GM21447 (cell line): ENCODE measurements around the gene GFI1B.
"Not testable (repeated sequence)": the region's sequence is repeated elsewhere in the genome, so short reads cannot be mapped to it uniquely, and the experiment has no call there.

Experiments used
- ATAC-seq: cut with Tn5 transposase; IDR thresholded peaks from one replicate; pipeline ENCODE4 v1.9.1; 2021; ENCODE audit not compliant: unreplicated experiment

Gene GFI1B

DNA sequence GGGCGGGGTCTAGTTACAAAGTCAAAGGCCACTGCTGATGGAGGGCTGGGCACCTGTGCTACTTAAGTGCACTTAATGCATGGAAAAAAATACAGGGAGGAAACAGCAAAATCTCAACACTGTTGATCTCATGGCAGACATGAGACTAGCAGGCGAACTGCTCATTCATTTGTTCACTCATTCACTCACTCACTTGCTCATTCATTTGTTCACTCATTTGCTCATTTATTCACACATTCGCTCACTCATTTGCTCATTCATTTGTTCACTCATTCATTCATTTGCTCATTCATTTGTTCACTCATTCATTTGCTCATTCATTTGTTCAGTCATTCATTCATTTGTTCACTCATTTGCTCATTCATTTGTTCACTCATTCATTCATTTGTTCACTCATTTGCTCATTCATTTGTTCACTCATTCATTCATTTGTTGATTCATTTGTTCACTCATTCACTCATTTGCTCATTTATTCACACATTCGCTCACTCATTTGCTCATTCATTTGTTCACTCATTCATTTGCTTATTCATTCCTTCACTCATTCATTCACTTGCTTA lies 11.6 kb downstream of the GFI1B start:
- ATAC-seq: not testable (repeated sequence)

- ATAC-seq: no peak
These were observed 12.3 kb downstream of the GFI1B start for GRCh38 chr9:132990781-132991180.

GRCh38 chr9:132991351-132992300 lies 13.1 kb downstream of the GFI1B start:
- no peak for ATAC-seq

GRCh38 chr9:132993511-132993939 lies 15.0 kb downstream of the GFI1B start:
- ATAC-seq: no peak

GRCh38 chr9:132994410-132995120 lies 16.1 kb downstream of the GFI1B start:
- ATAC-seq: peak; percentile 71

DNA sequence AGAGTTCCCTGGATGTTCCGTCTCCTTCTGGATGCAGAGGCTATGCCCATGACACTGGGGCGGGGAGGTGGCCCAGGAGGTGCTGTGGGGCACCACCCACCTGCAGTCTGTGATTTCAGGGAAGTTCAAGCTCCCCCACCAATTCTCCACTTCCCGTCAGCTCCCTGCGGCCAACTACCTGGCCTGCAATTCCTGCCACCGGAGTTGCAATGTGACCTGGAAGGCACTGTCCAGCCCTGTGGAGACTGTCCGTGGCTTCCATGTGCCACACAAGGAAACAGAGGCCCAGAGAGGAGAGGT lies 16.6 kb downstream of the GFI1B start:
- ATAC-seq: no peak

DNA sequence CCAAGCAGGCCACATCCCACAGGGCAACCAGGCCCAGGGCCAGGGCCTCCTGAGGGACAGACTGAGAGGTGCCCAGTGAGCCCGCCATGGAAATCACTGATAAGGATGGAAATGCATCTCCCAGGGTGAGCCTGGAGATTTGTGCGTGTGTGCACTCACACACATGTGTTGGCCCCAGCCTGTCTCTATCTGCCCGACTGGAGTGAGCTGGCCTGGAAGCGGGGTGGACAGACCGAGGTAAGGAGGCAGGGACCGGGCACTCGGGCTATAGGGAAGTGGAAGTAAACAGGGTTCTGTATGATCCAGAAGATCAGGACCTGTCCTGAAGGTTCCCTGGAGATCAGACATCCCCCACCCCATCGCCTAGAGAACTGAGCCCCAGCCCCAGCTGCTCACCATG lies 17.4 kb downstream of the GFI1B start:
- no peak for ATAC-seq

DNA sequence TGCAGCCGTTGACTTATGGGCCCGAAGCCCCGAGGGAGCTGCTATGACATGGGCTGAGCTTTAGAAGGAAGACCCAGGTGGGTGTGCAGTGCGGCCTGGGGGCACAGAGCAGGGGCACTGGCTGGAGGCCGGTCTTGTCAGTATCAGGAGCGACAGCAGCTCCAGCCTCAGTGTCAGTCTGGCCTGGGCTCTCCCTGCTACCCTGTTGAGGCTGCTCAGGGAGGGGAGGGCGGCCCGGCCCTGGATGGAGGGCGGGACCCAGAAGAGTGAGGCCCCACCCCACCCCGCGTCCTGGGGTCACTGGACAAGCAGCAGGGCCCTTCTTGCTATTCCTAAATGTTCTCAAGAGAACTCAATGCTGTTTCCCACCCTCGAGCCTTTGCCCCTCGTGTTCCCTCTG lies 18.0 kb downstream of the GFI1B start:
- no peak for ATAC-seq

- no peak for ATAC-seq
These were observed 19.1 kb downstream of the GFI1B start for GRCh38 chr9:132997591-132997990.

- not testable (repeated sequence) for ATAC-seq
These were observed 19.7 kb downstream of the GFI1B start for GRCh38 chr9:132998221-132998620.

- no peak for ATAC-seq
These were observed 20.5 kb downstream of the GFI1B start for GRCh38 chr9:132998831-132999635.

- no peak for ATAC-seq
These were observed 23.9 kb downstream of the GFI1B start for GRCh38 chr9:133002147-133003070.

GRCh38 chr9:133003071-133003461 lies 24.6 kb downstream of the GFI1B start:
- ATAC-seq: no peak

DNA sequence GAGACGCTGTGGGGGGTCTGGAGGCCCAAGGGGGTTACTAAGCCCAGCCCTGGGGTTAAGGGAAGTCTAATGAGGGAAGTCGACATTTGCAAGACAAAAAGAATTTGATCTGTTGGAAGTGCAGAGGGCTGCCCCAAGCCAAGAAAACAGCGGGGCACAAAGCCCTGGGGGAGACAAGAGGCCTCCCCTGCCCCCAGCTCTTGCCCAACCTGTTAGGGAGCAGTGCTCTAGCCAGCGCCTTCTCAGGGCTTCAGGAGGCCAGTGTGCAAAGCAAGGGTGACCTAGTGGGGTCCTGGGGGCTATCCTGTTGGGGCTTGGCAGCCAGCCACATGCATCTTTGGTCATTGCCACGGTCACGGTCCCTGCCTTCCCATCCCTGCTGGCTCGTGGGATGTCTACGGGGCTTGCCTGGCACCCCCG lies 25.2 kb downstream of the GFI1B start:
- no peak for ATAC-seq

- ATAC-seq: no peak
These were observed 25.9 kb downstream of the GFI1B start for GRCh38 chr9:133004091-133004998.

GRCh38 chr9:133004999-133005760 lies 26.7 kb downstream of the GFI1B start:
- ATAC-seq: no peak

DNA sequence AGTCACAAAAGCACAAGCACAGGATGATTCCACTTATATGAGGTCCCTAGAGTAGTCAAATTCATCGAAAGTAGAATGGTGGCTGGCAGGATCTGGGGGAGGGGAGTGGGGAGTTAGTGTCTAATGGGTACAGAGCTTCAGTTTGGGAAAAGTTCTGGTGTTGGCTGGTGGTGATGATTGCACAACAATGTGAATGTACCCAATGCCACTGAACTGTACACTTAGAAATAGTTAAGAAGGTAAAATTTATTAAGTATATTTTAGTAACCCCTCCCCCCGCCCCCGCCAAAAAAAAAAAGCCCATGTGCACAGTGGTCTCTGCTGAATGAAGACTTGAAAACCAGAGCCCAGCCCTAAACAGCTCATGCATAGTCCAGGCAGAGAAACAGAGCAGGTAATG lies 27.5 kb downstream of the GFI1B start:
- ATAC-seq: no peak

- ATAC-seq: no peak
These were observed 28.3 kb downstream of the GFI1B start for GRCh38 chr9:133006731-133007352.
